Fibroblast of skin of scalp (primary cell): ENCODE measurements around the gene SMIM15. TPM values are rescaled to one million over a fixed set of nuclear protein-coding genes. Genes with fewer than 3 reads are reported as not detected.
A peak's percentile ranks its signal among the peaks of the same experiment; 100 is the strongest.
"Not testable (repeated sequence)": the region's sequence is repeated elsewhere in the genome, so short reads cannot be mapped to it uniquely, and the experiment has no call there.

Source experiments
- DNase-seq: peaks from one replicate; pipeline ENCODE4 v3.0.0-alpha.2; 2013
- polyA plus RNA-seq, 2 experiments: library from polyadenylated mRNA; unstranded; fragments of 120-200 nt; gene quantifications; one replicate each; pipeline ENCODE4 v1.2.1, GENCODE V29; 2013; ENCODE audit not compliant: insufficient read length in 2 of 2

SMIM15 gene
- polyA plus RNA-seq (2013, experiment 1 of 2; ENCODE audit: insufficient read length), result 60.0 TPM
- 68.3 TPM for polyA plus RNA-seq (2013, experiment 2 of 2; ENCODE audit: insufficient read length)

- DNase-seq, result peak; percentile 91
Measured at GRCh38 chr5:61162010-61162831, at the start of gene SMIM15. Gene SMIM15, minus strand, starts transcription at chr5:61162468. Its CDS starts 2,297 bp downstream, at chr5:61160171.

- no peak for DNase-seq
Measured at GRCh38 chr5:61207884-61208283, 45.6 kb upstream of the SMIM15 start.

GRCh38 chr5:61205013-61205412 is 42.7 kb upstream of the SMIM15 start:
- DNase-seq, result no peak

GRCh38 chr5:61202213-61202612 is 39.9 kb upstream of the SMIM15 start:
- DNase-seq, result peak; percentile 75

- peak; percentile 80 for DNase-seq
Measured at GRCh38 chr5:61200582-61201155, 38.4 kb upstream of the SMIM15 start.

GRCh38 chr5:61198606-61199005 is 36.3 kb upstream of the SMIM15 start:
- DNase-seq, result no peak

- DNase-seq, result not testable (repeated sequence)
Measured at GRCh38 chr5:61187826-61188225, 25.6 kb upstream of the SMIM15 start.

- not testable (repeated sequence) for DNase-seq
Measured at GRCh38 chr5:61187352-61187751, 25.1 kb upstream of the SMIM15 start.

GRCh38 chr5:61186634-61187033 is 24.4 kb upstream of the SMIM15 start:
- DNase-seq, result no peak

GRCh38 chr5:61184708-61185107 is 22.4 kb upstream of the SMIM15 start:
- DNase-seq, result peak; percentile 31

- DNase-seq, result no peak
Measured at GRCh38 chr5:61183538-61183937, 21.3 kb upstream of the SMIM15 start.

- DNase-seq, result no peak
Measured at GRCh38 chr5:61182449-61182848, 20.2 kb upstream of the SMIM15 start.

- DNase-seq, result no peak
Measured at GRCh38 chr5:61180886-61181285, 18.6 kb upstream of the SMIM15 start.

GRCh38 chr5:61178702-61179101 is 16.4 kb upstream of the SMIM15 start:
- DNase-seq, result no peak

- DNase-seq, result no peak
Measured at GRCh38 chr5:61177716-61178115, 15.4 kb upstream of the SMIM15 start.

- DNase-seq, result no peak
Measured at GRCh38 chr5:61177070-61177469, 14.8 kb upstream of the SMIM15 start.

- no peak for DNase-seq
Measured at GRCh38 chr5:61176631-61177030, 14.4 kb upstream of the SMIM15 start.

GRCh38 chr5:61171479-61171878 is 9.2 kb upstream of the SMIM15 start:
- DNase-seq, result no peak

GRCh38 chr5:61168951-61169350 is 6.7 kb upstream of the SMIM15 start:
- no peak for DNase-seq

- peak; percentile 55 for DNase-seq
Measured at GRCh38 chr5:61167382-61167781, 5.1 kb upstream of the SMIM15 start.

- no peak for DNase-seq
Measured at GRCh38 chr5:61163905-61164304, 1.6 kb upstream of the SMIM15 start.

- peak; percentile 11 for DNase-seq
Measured at GRCh38 chr5:61162832-61163567, 732 bp upstream of the SMIM15 start.

GRCh38 chr5:61160497-61160896 is 1.8 kb downstream of the SMIM15 start:
- DNase-seq, result no peak
